K562 (cell line): ENCODE data around the gene RAB17. TPM values are rescaled to one million over a fixed set of nuclear protein-coding genes. Genes with fewer than 3 reads are reported as not detected.

ENCODE experiments used
- ATAC-seq: fragments of 200-7000 bp; cut with Tn5 transposase; 3 replicates; pipeline ENCODE4 v1.9.1; 2020; ENCODE audit warnings: moderate library complexity
- BruUV-seq: library from RNA; stranded (reverse); fragments of 400-500 nt; replicated peaks from 2 replicates; lab custom pipeline; 2021; lab: Mats Ljungman, UMichigan
- CTCF ChIA-PET: fragments of 300-600 bp; formaldehyde crosslinking; extraction: SDS; loops from one replicate; lab custom pipeline; 2021; ENCODE audit warnings: low intra/inter-chr PET ratio; lab: Yijun Ruan, JAX
- POLR2A ChIA-PET: fragments of 300-600, 350-650 bp; sonication (Branson Sonifier 250); formaldehyde crosslinking; extraction: SDS; loops from one replicate; lab custom pipeline; 2021; ENCODE audit warnings: antibody characterized with exemption, inconsistent platforms; lab: Yijun Ruan, JAX
- DNase-seq, 4 experiments: peaks; one replicate each; pipeline versions ENCODE4 v3.0.0 to v3.0.0-alpha.2; 2011 to 2018; ENCODE audit warnings: low spot score in 3 of 4, mixed read lengths in 3 of 4; ENCODE audit errors: extremely low read depth in 1 of 4
- FAIRE-seq: peaks from 2 replicates; lab custom pipeline; 2011; peaks lifted over from hg19 to GRCh38; lab: Jason Lieb, UNC
- H2AFZ ChIP-seq: 2 replicates; pipeline ENCODE4 v1.6.0; 2011; ENCODE audit warnings: low read depth, low read length, control low read depth, inconsistent platforms
- H3K27ac ChIP-seq: fragments of 200-600 bp; 3 replicates; pipeline ENCODE4 v1.8.0; 2011; ENCODE audit warnings: low read depth, mild to moderate bottlenecking, control low read depth, inconsistent platforms, low read length, moderate library complexity, mixed read lengths; ENCODE audit errors: extremely low read depth
- H3K27me3 ChIP-seq, 2 experiments: fragments of 300-600 bp in 1 of 2; 2 replicates in 1 of 2; 3 replicates in 1 of 2; pipeline versions ENCODE4 v1.6.0 to v1.8.0; 2011; ENCODE audit warnings: inconsistent platforms in 2 of 2, low read length in 2 of 2, mild to moderate bottlenecking in 1 of 2, mixed read lengths in 1 of 2, moderate library complexity in 1 of 2; ENCODE audit not compliant: control insufficient read depth in 2 of 2, insufficient read depth in 2 of 2
- H3K36me3 ChIP-seq: fragments of 300-600 bp; 3 replicates; pipeline ENCODE4 v1.8.0; 2011; ENCODE audit warnings: mild to moderate bottlenecking, low read length, inconsistent platforms; ENCODE audit not compliant: control insufficient read depth, insufficient read depth
- H3K4me1 ChIP-seq, 2 experiments: fragments of 200-600 bp in 1 of 2; replicated peaks in 1 of 2; 2 replicates in 1 of 2; 3 replicates in 1 of 2; pipeline versions ENCODE4 v1.5.1 to v1.8.0; 2011; ENCODE audit warnings: inconsistent platforms in 2 of 2, low read length in 2 of 2, mild to moderate bottlenecking in 1 of 2, mixed read lengths in 1 of 2, moderate library complexity in 1 of 2; ENCODE audit not compliant: control insufficient read depth in 2 of 2, insufficient read depth in 2 of 2
- H3K4me2 ChIP-seq: 2 replicates; pipeline ENCODE4 v1.6.1; 2011; ENCODE audit warnings: low read length, control low read depth, inconsistent platforms, mixed read lengths; ENCODE audit not compliant: insufficient read depth
- H3K4me3 ChIP-seq: fragments of 200-600 bp; sonication (generic), shearing (Covaris generic); 2 replicates; pipeline ENCODE4 v1.5.1; 2016; ENCODE audit warnings: control low read depth, inconsistent platforms
- H3K79me2 ChIP-seq: fragments of 200-600 bp; 3 replicates; pipeline ENCODE4 v1.8.0; 2011; ENCODE audit warnings: low read length, inconsistent platforms; ENCODE audit not compliant: control insufficient read depth, insufficient read depth
- H3K9ac ChIP-seq, 2 experiments: 2 replicates each; pipeline versions ENCODE4 v1.6.0 to v1.6.1; 2011; ENCODE audit warnings: low read depth in 2 of 2, low read length in 2 of 2, control low read depth in 1 of 2, inconsistent platforms in 1 of 2, mild to moderate bottlenecking in 1 of 2, mixed read lengths in 1 of 2; ENCODE audit not compliant: insufficient read depth in 1 of 2
- H3K9me1 ChIP-seq: one replicate; pipeline ENCODE4 v1.6.0; 2011; ENCODE audit warnings: inconsistent platforms, mild to moderate bottlenecking, low read length, moderate library complexity; ENCODE audit not compliant: control insufficient read depth, insufficient read depth
- H3K9me3 ChIP-seq: replicated peaks from 2 replicates; pipeline ENCODE4 v1.5.1; 2011; ENCODE audit warnings: low read depth, low read length, inconsistent platforms; ENCODE audit not compliant: control insufficient read depth, insufficient read depth
- H4K20me1 ChIP-seq: replicated peaks from 2 replicates; pipeline ENCODE4 v1.6.1; 2011; ENCODE audit warnings: low read length, inconsistent platforms, mixed read lengths; ENCODE audit not compliant: control insufficient read depth, insufficient read depth
- CREBBP ChIP-seq: IDR thresholded peaks from one replicate; pipeline ENCODE4 v1.6.1; 2012; ENCODE audit warnings: low read depth, mild to moderate bottlenecking, control low read depth, inconsistent platforms, low read length
- MCM7 ChIP-seq, 2 experiments: fragments of 450-650 bp; IDR thresholded peaks; 2 replicates each; pipeline ENCODE4 v1.6.1; 2016 to 2018
- PHF20 ChIP-seq: fragments of 450-650 bp; IDR thresholded peaks from 2 replicates; pipeline ENCODE4 v1.6.1; 2018; ENCODE audit not compliant: partially characterized antibody
- RUNX1 ChIP-seq: sonication (generic); IDR thresholded peaks from 2 replicates; pipeline ENCODE4 v1.6.1; 2016; ENCODE audit warnings: antibody characterized with exemption, low read depth
- WGBS: fragments of 100-300 bp; shearing (Covaris generic); methylation state at CpG from one replicate; pipeline ENCODE4 v1.1.6; 2016; ENCODE audit warnings: low coverage, mixed read lengths; ENCODE audit not compliant: insufficient coverage; ENCODE audit errors: missing lambda C conversion rate; 5-methylcytosine and 5-hydroxymethylcytosine counted together
- in situ Hi-C: fragments of 300-500 bp; cut with MboI; formaldehyde crosslinking; loops from 4 replicates; pipeline ENCODE4 v1.15.0; 2018; ENCODE audit warnings: inconsistent platforms, mixed read lengths
- intact Hi-C: fragments of 100-400 bp; cut with micrococcal nuclease; formaldehyde crosslinking; loops from 2 replicates; pipeline ENCODE4 v1.14.2; 2022
- polyA plus RNA-seq, 8 experiments: library from polyadenylated mRNA; depleted of rRNA in 4 of 8; stranded (reverse) in 5 of 8; unstranded in 3 of 8; fragments of >200 nt; fragmentation: Nextera tagmentation in 2 of 8; fragmentation: Illumina TruSeq in 1 of 8; extraction: Ambion mirVana in 2 of 8; extraction: Trizol in 1 of 8; gene quantifications; 2 replicates each; pipeline versions ENCODE4 v1.2.1 to v1.2.3, GENCODE V29; 2011 to 2014; ENCODE audit warnings: inconsistent platforms in 1 of 8, missing spikeins in 1 of 8
- total RNA-seq, 7 experiments: library from RNA; depleted of rRNA in 6 of 7; stranded (reverse); fragments of >200 nt in 6 of 7; fragmentation: Illumina TruSeq in 2 of 7; extraction: Trizol in 2 of 7; gene quantifications; 2 replicates each; pipeline versions ENCODE4 v1.2.1 to v1.2.3, GENCODE V29; 2011 to 2021; ENCODE audit warnings: low replicate concordance in 1 of 7
- TF ChIP-seq, protein P1 (sequence below), 2 experiments: IDR thresholded peaks; 2 replicates each; pipeline ENCODE4 v1.6.1; 2012; ENCODE audit warnings: improper control_type of control experiment in 2 of 2, low read depth in 2 of 2, low read length in 2 of 2, borderline replicate concordance in 1 of 2
- TF ChIP-seq, protein P2 (sequence below): sonication (generic); formaldehyde crosslinking; IDR thresholded peaks from 2 replicates; pipeline ENCODE4 v1.8.0; 2023; ENCODE audit warnings: mild to moderate bottlenecking, missing genetic modification reagents
- TF ChIP-seq, protein P3 (sequence below): fragments of 450-650 bp; IDR thresholded peaks from 2 replicates; pipeline ENCODE4 v1.6.1; 2016; ENCODE audit warnings: low read depth

Gene RAB17
- total and polyA plus RNA-seq, 9 of the 15 experiments (the other 6 are each of a cell fraction or from before 2014, with no cell fraction given): 0.13 TPM; not detected in 8

DNA sequence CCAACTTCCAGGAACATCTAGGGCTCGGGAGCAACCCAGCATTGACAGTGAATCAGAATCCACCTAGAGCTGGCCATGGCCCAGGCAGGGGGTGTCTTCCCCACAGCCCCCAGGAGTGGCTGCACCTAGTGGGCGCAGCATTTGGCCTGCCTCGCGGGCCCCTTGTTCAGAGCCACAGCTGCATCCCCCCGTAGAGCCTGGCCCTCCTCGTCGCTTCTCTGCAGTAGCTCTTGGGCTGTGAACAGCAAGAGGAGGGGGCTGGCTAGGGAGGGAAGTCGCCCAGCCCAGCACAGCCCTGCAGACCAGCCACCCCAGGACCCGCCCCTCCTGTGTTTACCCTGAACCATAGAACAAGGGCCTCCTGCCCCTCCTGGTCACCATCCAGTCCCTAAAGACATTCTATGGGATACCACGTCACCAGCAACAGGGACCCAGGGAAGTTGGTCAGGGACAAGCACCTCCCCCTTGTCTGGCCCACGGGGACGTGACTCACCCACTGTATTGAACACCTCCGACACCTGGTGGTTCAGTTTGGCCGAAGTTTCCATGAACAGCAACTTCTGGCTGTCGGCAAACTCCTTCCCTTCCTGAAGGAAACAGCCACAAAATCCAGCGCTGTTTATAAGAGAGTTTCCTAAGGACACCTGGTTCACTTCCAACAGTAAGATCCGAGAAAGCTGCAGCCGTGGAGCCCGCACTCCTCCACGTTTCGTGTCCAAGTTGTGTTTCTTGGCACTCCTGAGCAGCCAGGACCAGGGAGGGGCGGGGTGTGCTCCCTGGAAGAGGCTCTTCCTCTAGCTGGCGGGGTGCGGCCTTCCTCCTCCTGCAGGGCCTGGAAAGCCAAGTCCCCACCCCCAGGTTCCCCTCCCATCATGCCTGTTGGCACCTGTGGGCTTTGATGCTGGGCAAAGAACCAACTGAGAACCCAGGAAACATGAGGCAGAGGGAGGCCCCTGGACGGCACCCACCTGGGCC, 15.4 kb downstream of the RAB17 start (continued):
- TF ChIP-seq, protein P1, sequence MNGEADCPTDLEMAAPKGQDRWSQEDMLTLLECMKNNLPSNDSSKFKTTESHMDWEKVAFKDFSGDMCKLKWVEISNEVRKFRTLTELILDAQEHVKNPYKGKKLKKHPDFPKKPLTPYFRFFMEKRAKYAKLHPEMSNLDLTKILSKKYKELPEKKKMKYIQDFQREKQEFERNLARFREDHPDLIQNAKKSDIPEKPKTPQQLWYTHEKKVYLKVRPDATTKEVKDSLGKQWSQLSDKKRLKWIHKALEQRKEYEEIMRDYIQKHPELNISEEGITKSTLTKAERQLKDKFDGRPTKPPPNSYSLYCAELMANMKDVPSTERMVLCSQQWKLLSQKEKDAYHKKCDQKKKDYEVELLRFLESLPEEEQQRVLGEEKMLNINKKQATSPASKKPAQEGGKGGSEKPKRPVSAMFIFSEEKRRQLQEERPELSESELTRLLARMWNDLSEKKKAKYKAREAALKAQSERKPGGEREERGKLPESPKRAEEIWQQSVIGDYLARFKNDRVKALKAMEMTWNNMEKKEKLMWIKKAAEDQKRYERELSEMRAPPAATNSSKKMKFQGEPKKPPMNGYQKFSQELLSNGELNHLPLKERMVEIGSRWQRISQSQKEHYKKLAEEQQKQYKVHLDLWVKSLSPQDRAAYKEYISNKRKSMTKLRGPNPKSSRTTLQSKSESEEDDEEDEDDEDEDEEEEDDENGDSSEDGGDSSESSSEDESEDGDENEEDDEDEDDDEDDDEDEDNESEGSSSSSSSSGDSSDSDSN (IDR thresholded peaks at IDR 0.05; ENCODE audit: borderline replicate concordance in 1 of 2, low read depth in 2 of 2, low read length in 2 of 2): no peak
- TF ChIP-seq MCM7 (IDR thresholded peaks at IDR 0.05) (no peak), PHF20 (no peak)

DNA sequence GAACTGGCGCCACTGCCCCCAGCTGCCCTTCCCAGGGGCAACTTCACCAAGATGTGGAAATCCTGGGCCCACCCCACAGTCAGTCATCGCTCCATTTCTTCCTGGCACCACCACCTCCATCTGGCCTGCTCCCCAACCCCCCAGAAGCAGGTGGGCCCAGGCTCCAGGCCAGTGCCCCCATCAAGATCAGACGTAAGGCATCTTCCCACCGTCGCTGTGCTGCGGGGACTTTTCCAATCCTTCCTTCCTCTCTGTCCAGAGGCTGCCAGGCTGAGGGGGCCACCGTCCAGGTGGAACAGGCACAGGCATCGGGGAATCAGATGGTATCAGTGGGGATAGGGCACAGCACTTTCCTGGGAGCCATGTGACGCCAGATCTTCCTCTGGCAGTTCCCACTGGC, 16.1 kb downstream of the RAB17 start:
- DNase-seq (no peak), ATAC-seq (no peak), FAIRE-seq (no peak)
- Histone ChIP-seq H3K27ac (no peak overlapping the region), H3K79me2 (no peaks in the 10 kb centered on the region), H3K4me3 (no peak overlapping the region), H3K9me3 (no peaks in the 10 kb centered on the region), H3K4me2 (no peak overlapping the region), H2AFZ (no peak overlapping the region), H3K9me1 (no peaks in the 10 kb centered on the region), H3K27me3 (peaks cover 4 to 53% of the 10 kb centered on the region in 2 experiments; a peak in 3 of 5 replicates), H3K36me3 (no peaks in the 10 kb centered on the region), H4K20me1 (no peaks in the 10 kb centered on the region), H3K4me1 (peaks cover 0 to 3% of the 10 kb centered on the region in 2 experiments; a peak in 1 of 5 replicates), H3K9ac (no peak overlapping the region)
- in situ Hi-C loops: loop anchor here (5.0 to 10.0 kb wide), 2 partner anchors 62 to 420 kb away; no protein-coding TSS in a partner anchor
- ChIA-PET CTCF (no interaction called here), POLR2A (no interaction called here)
- no TSS peak for BruUV-seq
- intact Hi-C loops: no loop called here
- WGBS: 0% methylated on average over 8 of the region's 9 CpGs
- TF ChIP-seq, protein P2, sequence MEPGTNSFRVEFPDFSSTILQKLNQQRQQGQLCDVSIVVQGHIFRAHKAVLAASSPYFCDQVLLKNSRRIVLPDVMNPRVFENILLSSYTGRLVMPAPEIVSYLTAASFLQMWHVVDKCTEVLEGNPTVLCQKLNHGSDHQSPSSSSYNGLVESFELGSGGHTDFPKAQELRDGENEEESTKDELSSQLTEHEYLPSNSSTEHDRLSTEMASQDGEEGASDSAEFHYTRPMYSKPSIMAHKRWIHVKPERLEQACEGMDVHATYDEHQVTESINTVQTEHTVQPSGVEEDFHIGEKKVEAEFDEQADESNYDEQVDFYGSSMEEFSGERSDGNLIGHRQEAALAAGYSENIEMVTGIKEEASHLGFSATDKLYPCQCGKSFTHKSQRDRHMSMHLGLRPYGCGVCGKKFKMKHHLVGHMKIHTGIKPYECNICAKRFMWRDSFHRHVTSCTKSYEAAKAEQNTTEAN (CRISPR knock-in tag): no peak
- TF ChIP-seq CREBBP: no peak
- TF ChIP-seq RUNX1: no peak
- TF ChIP-seq, protein P3, sequence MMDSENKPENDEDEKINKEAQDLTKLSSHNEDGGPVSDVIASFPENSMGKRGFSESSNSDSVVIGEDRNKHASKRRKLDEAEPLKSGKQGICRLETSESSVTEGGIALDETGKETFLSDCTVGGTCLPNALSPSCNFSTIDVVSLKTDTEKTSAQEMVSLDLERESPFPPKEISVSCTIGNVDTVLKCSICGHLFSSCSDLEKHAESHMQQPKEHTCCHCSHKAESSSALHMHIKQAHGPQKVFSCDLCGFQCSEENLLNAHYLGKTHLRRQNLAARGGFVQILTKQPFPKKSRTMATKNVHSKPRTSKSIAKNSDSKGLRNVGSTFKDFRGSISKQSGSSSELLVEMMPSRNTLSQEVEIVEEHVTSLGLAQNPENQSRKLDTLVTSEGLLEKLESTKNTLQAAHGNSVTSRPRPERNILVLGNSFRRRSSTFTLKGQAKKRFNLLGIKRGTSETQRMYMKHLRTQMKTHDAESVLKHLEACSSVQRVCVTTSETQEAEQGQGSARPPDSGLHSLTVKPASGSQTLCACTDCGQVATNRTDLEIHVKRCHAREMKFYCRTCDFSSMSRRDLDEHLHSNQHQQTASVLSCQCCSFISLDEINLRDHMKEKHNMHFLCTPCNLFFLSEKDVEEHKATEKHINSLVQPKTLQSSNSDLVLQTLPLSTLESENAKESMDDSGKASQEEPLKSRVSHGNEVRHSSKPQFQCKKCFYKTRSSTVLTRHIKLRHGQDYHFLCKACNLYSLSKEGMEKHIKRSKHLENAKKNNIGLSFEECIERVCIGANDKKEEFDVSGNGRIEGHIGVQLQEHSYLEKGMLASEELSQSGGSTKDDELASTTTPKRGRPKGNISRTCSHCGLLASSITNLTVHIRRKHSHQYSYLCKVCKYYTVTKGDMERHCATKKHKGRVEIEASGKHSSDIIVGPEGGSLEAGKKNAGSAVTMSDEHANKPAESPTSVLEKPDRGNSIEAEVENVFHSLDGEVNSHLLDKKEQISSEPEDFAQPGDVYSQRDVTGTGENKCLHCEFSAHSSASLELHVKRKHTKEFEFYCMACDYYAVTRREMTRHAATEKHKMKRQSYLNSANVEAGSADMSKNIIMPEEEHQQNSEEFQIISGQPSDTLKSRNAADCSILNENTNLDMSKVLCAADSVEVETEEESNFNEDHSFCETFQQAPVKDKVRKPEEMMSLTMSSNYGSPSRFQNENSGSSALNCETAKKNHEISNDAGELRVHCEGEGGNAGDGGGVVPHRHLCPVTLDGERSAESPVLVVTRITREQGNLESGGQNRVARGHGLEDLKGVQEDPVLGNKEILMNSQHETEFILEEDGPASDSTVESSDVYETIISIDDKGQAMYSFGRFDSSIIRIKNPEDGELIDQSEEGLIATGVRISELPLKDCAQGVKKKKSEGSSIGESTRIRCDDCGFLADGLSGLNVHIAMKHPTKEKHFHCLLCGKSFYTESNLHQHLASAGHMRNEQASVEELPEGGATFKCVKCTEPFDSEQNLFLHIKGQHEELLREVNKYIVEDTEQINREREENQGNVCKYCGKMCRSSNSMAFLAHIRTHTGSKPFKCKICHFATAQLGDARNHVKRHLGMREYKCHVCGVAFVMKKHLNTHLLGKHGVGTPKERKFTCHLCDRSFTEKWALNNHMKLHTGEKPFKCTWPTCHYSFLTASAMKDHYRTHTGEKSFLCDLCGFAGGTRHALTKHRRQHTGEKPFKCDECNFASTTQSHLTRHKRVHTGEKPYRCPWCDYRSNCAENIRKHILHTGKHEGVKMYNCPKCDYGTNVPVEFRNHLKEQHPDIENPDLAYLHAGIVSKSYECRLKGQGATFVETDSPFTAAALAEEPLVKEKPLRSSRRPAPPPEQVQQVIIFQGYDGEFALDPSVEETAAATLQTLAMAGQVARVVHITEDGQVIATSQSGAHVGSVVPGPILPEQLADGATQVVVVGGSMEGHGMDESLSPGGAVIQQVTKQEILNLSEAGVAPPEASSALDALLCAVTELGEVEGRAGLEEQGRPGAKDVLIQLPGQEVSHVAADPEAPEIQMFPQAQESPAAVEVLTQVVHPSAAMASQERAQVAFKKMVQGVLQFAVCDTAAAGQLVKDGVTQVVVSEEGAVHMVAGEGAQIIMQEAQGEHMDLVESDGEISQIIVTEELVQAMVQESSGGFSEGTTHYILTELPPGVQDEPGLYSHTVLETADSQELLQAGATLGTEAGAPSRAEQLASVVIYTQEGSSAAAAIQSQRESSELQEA: no peak
